PC-3 (cell line): ENCODE results near the gene SENP6.

Experiments
- CTCF ChIP-seq: fragments of 300-600 bp; sonication (generic); conservative IDR thresholded peaks from 2 replicates; pipeline ENCODE4 v1.5.1; 2017; ENCODE audit warnings: antibody characterized with exemption, low read depth, mild to moderate bottlenecking, low read length
- EZH2 ChIP-seq: fragments of 300-600 bp; sonication (generic); IDR thresholded peaks from one replicate; pipeline ENCODE4 v1.6.1; 2017; ENCODE audit warnings: antibody characterized with exemption, mild to moderate bottlenecking, low read length; ENCODE audit not compliant: unreplicated experiment

GRCh38 chr6:75666592-75666991 lies 64.9 kb downstream of the SENP6 start:
- TF ChIP-seq CTCF (no peak), EZH2 (no peak)
